Rectal smooth muscle tissue (tissue), 1 donor: ENCODE data around the gene LHX2.
"Not testable (repeated sequence)": the region's sequence is repeated elsewhere in the genome, so short reads cannot be mapped to it uniquely, and the experiment has no call there.

ENCODE experiments used
- H3K27ac ChIP-seq: one replicate; pipeline ENCODE4 v1.7.0; 2013; ENCODE audit warnings: low read depth, low read length, inconsistent platforms
- H3K27me3 ChIP-seq: one replicate; pipeline ENCODE4 v1.7.0; 2013; ENCODE audit warnings: low read length; ENCODE audit not compliant: control insufficient read depth, insufficient read depth
- H3K36me3 ChIP-seq: one replicate; pipeline ENCODE4 v1.7.0; 2013; ENCODE audit warnings: low read length; ENCODE audit not compliant: control insufficient read depth, insufficient read depth
- H3K4me1 ChIP-seq: one replicate; pipeline ENCODE4 v1.7.0; 2013; ENCODE audit warnings: low read length; ENCODE audit not compliant: control insufficient read depth, insufficient read depth
- H3K4me3 ChIP-seq: one replicate; pipeline ENCODE4 v1.7.0; 2013; ENCODE audit warnings: low read length
- H3K9ac ChIP-seq: one replicate; pipeline ENCODE4 v1.7.0; 2013; ENCODE audit warnings: low read length

Gene LHX2

DNA sequence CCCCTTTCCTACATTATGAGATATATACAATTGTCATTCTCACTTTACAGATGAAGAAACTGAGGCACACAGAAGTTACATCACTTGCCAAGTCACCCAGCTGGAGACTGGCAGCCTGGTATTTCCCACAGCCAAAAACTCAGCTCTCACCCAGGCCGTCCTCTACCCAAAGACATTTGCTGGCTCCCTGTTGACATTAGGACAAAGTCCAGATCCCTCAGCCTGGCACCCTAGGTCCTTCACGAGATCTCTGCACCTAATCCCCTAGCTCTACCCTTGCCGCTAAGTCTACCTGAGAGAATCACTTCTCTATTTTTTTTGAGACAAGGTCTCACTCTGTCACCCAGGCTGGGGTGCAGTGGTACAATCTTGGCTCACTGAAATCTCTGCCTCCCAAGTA, 26.8 kb upstream of the LHX2 start:
- H3K27me3 ChIP-seq: peaks cover 9% of the 10 kb centered on the region

DNA sequence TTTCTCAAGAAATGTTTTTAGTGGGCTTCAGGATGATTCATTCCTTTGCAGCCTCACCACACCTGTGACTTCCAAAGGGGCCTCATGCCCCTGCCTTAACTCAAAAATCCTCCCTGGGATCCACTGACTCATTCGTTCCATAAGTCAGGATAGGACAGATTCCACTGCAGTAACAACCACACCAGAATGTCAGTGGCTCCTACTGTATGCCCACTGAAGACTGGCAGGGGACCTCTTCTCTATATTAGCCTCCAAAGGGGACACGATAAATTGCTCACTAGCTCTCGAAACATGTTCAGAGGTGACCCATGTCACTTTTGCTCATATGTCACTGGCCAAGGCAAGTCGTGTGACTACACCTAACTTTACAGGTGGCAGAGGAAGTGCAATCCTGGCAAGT, 25.7 kb upstream of the LHX2 start:
- peaks cover 5% of the 10 kb centered on the region for H3K27me3 ChIP-seq
- no peaks in the 10 kb centered on the region for H3K4me1 ChIP-seq
- no peaks in the 10 kb centered on the region for H3K36me3 ChIP-seq
- H3K9ac ChIP-seq: no peak overlapping the region
- no peak overlapping the region for H3K4me3 ChIP-seq
- no peak overlapping the region for H3K27ac ChIP-seq

More for the DNA sequence above, 26.8 kb upstream of the LHX2 start:
- Histone ChIP-seq H3K9ac (no peak overlapping the region), H3K27ac (no peak overlapping the region), H3K4me1 (no peaks in the 10 kb centered on the region), H3K4me3 (no peak overlapping the region), H3K36me3 (no peaks in the 10 kb centered on the region)

DNA sequence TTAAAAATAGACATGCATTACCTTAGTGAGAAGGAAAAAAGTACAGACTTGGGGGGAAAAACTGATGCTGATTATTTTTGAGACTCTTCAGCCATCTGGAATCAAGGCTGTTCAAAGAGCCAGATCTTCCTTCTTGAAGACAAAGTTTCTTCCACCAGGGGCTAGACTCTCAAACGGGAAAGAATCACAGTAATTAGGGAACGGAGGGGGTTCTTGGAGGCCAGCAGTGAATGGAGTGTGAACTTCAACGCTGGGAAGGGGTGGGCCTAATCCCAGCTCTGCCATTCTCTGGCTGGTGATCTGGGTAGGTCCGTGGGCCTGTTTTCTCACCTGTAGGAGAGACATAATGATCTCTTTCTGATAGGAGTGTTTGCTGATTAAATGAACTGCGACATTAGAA, 21.1 kb upstream of the LHX2 start:
- Histone ChIP-seq H3K27ac (no peak overlapping the region), H3K9ac (no peak overlapping the region), H3K4me3 (no peak overlapping the region), H3K4me1 (no peaks in the 10 kb centered on the region), H3K36me3 (no peaks in the 10 kb centered on the region), H3K27me3 (peaks cover 9% of the 10 kb centered on the region)

DNA sequence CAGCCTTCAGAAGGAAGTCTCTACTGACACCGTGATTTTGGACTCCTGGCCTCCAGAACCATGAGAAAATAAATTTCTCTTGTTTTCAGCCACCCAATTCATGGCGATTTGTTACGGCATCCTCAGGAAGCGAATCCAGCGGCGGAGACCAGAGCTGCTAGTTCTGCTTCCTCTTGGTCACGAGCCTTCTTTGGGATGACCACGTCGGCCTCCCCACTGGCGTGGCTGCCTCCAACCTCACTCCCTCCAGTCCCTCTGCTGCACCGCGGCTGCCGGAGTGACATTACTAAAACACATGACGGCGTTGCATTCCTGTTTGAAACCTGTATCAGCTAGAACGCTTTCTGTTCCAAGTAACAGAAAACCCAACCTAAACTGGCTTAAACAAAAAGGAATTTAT, 18.9 kb upstream of the LHX2 start:
- H3K9ac ChIP-seq, H3K4me1 ChIP-seq, H3K36me3 ChIP-seq, H3K27ac ChIP-seq, H3K4me3 ChIP-seq: not testable (repeated sequence)
- H3K27me3 ChIP-seq: peaks cover 18% of the 10 kb centered on the region

DNA sequence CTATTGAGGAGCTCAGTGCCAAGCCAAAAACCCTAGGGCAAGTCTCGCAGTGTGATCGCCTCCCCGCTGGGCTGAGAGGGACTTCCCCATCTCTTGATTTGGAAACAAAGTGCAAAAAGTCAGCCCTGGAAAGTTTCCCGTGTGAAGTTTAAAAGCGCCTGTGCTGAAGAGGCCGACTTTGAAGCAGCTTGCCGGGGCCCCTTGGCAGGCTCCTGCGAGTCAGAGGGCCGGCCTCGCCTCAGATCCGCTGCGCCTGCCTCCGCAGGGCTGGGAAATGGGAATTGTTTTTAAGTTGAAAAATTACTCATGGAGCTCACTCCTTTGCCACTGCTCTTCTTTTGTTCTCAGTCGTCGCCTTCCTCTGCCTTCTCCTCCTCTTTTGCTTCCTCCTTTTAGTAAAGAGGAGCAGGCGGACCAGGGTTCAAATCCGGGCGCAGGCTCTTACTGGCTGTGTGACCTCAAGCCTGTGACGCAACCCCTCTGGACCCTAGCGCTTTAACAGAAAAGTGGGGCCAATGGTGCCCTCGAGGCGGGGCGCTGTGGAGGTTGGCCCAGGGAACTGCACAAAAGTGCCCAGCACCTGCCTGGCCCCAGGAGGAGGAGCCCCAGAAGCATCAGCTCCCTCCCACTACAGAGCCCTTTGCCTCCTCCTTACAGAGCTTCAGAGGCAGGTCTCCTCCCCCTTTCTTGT, 14.7 kb upstream of the LHX2 start:
- no peaks in the 10 kb centered on the region for H3K36me3 ChIP-seq
- no peaks in the 10 kb centered on the region for H3K4me1 ChIP-seq
- peaks cover 46% of the 10 kb centered on the region for H3K27me3 ChIP-seq
- no peak overlapping the region for H3K4me3 ChIP-seq
- no peak overlapping the region for H3K27ac ChIP-seq
- H3K9ac ChIP-seq: no peak overlapping the region

DNA sequence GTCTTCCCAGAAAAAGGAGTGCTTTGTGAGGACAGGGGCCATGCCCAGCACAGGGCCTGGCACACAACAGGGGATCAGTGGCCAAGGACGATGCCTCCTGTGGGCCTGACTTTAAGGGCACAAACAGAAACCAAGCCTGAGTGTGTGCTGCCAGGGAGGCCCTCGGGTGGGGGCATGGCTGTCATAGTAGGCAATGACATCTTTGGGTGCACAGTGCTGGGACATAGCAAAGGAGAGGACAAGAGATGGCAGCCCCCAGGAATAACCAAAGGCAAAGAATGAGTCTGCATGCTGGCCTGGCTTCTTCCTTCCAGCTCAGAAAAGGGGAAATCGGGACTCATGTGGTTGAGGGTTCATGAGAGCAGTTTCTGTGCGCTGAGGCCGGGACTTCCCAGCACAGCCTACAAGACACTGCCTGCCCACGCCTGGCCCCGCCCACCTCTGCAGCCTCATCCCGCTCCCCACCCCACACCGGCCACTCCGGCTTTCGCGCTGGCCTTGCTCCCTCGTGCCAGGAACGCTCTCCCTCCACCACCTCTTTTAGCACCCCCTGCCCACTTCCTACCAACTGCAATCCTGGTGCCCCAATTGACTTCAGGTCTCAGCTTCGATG, 13.8 kb upstream of the LHX2 start:
- peaks cover 53% of the 10 kb centered on the region for H3K27me3 ChIP-seq

DNA sequence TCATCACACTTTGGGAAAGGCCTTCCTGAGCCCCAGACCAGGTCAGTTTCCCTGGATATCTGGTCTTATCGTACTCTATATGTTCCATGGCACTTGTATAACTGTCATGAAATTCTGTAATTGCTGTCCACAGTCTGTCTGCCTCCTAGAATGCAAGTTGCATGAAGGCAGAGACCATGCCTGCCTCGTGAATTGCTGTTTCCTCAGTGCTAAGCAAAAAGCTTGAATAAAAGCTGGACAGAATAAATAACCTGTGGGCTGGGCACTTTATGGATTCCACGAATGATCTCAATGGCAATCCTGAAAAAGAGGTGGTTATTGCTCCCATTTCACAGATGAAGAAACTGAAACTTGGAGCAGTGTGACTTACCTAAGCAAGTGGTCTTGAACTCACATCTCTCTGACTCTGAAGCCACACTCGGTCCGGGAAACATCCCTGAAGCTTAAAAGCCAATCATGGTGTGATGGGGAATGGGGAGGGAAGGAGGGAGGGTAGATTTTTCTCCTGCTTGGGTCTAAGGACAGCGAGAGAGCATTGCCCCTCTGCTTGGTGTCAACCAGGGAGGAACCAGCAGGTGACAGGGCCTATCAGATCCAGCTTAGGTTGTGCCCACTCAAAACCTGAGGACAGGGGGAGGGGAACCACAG, 13.2 kb upstream of the LHX2 start:
- H3K4me3 ChIP-seq: no peak overlapping the region
- H3K27me3 ChIP-seq: peaks cover 53% of the 10 kb centered on the region
- H3K36me3 ChIP-seq: no peaks in the 10 kb centered on the region
- no peak overlapping the region for H3K9ac ChIP-seq
- H3K27ac ChIP-seq: no peak overlapping the region
- no peaks in the 10 kb centered on the region for H3K4me1 ChIP-seq

More for the DNA sequence above, 13.8 kb upstream of the LHX2 start:
- Histone ChIP-seq H3K4me3 (no peak overlapping the region), H3K27ac (no peak overlapping the region), H3K36me3 (no peaks in the 10 kb centered on the region), H3K4me1 (no peaks in the 10 kb centered on the region), H3K9ac (no peak overlapping the region)

DNA sequence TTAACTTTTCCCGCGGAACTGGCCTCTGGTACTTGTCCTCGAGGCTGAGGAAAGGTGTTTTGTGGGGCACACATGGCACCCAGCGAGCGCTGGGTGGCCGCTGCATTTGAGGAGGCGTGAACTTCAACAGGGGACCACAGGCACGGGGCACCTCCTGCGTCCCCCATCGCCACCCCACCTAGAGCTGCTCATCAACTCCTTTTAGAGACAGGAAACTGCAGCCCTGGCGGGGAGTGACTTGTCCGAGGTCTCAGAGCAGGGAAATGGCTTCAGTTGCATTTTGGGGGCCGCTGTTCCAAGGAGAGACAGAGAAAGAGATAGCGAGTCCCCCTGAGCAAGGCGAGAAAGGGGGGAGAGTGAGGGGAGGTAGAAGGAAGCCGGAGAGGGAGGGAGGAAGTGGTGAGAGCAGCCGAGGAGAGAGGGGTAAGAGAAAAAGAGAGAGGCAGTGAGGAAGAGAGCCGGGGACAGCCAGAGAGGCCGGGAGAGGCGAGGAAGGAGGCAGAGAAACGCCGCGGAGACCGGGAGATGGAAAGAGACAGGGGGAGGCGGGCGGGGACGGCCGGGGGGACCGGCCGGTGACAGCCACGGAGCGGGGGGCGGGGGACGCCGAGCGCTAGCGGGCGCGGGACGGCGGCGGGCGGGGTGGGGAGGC, 12.5 kb upstream of the LHX2 start:
- Histone ChIP-seq H3K36me3 (no peaks in the 10 kb centered on the region), H3K27me3 (peaks cover 58% of the 10 kb centered on the region), H3K4me3 (peak overlapping the region; percentile 5), H3K9ac (no peak overlapping the region), H3K4me1 (no peaks in the 10 kb centered on the region), H3K27ac (no peak overlapping the region)

DNA sequence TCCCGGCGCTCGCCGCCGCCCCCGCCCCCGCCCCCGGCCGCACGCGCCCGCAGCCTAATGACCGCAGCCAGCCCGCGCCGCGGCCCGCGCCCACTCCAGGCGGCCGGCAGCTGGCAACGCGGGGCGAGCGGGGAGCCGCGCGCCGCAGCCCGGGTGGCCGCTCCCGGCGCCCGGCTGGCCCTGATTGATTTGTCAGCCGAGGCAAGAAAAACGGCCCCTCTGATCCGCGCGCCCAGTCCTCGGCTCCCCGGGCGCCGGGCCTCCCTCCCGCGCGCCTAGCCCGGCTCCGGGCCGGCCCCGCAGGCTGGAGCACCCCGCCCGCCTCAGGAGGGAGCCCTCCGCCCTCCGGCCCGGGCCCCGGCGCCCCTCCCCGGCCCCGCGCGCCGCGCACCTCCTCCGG, 11.9 kb upstream of the LHX2 start:
- no peak overlapping the region for H3K4me3 ChIP-seq
- no peak overlapping the region for H3K9ac ChIP-seq
- peaks cover 56% of the 10 kb centered on the region for H3K27me3 ChIP-seq
- H3K4me1 ChIP-seq: no peaks in the 10 kb centered on the region
- no peaks in the 10 kb centered on the region for H3K36me3 ChIP-seq
- no peak overlapping the region for H3K27ac ChIP-seq

DNA sequence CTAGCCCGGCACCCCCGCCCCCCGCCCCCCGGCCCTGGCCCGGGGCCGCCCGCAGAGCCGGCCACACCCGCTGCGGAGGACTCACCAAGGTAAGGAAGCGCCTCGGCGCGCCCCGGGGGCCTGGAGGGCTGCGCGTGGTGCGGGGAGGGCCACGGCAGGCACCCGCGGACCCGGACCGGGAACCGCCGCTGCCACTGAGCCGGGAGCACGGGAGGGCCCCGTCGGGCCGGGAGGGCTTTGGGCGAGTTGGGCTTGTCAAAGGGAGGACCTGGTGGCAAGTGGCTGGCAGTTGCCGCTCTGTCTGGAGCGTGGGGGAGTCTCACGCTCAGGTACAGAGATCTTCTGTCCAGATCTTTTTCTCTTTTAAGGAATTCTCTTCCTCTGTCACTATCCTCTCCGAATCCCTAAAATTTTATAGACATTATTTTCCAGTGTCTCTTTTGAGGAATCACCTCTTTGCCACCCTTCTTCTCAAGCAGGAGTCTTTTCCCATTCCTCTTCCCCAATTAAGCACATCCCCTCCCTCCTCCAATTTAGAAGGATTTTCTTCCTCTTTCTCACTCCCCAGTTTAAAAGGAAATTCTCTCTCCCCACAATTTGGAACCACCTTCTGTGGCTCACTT, 11.3 kb upstream of the LHX2 start:
- H3K27ac ChIP-seq: no peak overlapping the region
- no peak overlapping the region for H3K9ac ChIP-seq
- no peak overlapping the region for H3K4me3 ChIP-seq
- no peaks in the 10 kb centered on the region for H3K36me3 ChIP-seq
- peaks cover 55% of the 10 kb centered on the region for H3K27me3 ChIP-seq
- no peaks in the 10 kb centered on the region for H3K4me1 ChIP-seq

DNA sequence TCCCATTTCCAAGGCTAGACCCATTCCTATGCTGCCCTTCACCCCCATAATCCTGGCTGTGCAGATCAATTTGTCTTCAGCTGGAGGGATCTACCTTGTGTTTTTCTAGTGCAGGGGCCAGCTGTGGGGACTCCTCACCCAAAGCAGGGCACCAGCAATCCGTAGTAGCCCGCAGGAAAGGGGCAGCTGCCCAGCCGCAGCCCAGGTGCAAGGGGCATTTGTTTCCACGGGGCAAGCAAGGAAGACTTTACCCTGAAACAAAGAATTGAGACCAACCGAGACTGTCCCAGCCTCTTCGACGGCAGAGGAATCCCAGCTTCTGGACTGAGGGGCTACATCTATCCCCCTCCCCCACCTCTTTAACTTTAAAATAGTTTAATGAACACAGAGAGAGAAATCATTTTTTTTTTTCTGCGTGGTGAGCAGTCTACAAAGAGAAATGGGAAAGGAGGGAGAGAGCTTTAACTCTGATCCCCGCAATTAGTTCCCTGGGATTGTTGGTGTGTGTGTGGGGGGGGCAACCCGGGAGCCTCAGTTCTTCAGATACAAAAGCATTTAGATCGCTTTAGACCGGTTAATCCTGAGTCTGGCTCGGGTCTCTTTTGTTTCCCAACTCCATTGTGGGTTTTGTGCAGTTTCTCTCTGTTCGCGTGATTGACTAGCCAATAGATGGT, 10.6 kb upstream of the LHX2 start:
- H3K9ac ChIP-seq: no peak overlapping the region
- H3K4me3 ChIP-seq: no peak overlapping the region
- no peaks in the 10 kb centered on the region for H3K4me1 ChIP-seq
- H3K36me3 ChIP-seq: no peaks in the 10 kb centered on the region
- peaks cover 56% of the 10 kb centered on the region for H3K27me3 ChIP-seq
- no peak overlapping the region for H3K27ac ChIP-seq

DNA sequence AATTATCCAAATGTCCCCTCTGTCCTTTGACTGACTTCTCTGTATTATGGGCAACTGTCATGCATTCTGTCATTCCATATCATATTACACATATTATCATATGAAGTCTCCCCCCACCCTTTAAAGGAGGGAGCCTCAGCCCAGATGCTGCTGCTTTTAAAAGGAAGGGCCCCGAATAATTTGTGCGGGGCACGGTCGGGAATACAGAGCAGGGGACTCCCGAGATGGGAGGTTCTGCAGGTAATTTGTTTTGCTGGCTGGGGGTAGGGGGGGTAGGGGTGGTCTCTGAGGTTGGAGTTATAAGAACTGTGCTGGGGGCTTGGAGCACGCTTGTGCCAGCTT, 10.1 kb upstream of the LHX2 start:
- H3K27ac ChIP-seq: no peak overlapping the region
- no peak overlapping the region for H3K9ac ChIP-seq
- no peak overlapping the region for H3K4me3 ChIP-seq
- peaks cover 57% of the 10 kb centered on the region for H3K27me3 ChIP-seq
- H3K36me3 ChIP-seq: no peaks in the 10 kb centered on the region
- no peaks in the 10 kb centered on the region for H3K4me1 ChIP-seq
